Occipital lobe (tissue), 2 donors: ENCODE data around the gene LRRC4. TPM values are rescaled to one million over a fixed set of nuclear protein-coding genes. Genes with fewer than 3 reads are reported as not detected.
A peak's percentile ranks its signal among the peaks of the same experiment; 100 is the strongest.

ENCODE experiments used
- DNase-seq: peaks from one replicate; lab custom pipeline; 2025; lab: John Stamatoyannopoulos, UW
- total RNA-seq: library from RNA; depleted of rRNA; stranded (reverse); fragments of >200 nt; gene quantifications from one replicate; pipeline ENCODE4 v1.2.3, GENCODE V29; 2014

Gene LRRC4
- total RNA-seq, result 18.4 TPM

DNA sequence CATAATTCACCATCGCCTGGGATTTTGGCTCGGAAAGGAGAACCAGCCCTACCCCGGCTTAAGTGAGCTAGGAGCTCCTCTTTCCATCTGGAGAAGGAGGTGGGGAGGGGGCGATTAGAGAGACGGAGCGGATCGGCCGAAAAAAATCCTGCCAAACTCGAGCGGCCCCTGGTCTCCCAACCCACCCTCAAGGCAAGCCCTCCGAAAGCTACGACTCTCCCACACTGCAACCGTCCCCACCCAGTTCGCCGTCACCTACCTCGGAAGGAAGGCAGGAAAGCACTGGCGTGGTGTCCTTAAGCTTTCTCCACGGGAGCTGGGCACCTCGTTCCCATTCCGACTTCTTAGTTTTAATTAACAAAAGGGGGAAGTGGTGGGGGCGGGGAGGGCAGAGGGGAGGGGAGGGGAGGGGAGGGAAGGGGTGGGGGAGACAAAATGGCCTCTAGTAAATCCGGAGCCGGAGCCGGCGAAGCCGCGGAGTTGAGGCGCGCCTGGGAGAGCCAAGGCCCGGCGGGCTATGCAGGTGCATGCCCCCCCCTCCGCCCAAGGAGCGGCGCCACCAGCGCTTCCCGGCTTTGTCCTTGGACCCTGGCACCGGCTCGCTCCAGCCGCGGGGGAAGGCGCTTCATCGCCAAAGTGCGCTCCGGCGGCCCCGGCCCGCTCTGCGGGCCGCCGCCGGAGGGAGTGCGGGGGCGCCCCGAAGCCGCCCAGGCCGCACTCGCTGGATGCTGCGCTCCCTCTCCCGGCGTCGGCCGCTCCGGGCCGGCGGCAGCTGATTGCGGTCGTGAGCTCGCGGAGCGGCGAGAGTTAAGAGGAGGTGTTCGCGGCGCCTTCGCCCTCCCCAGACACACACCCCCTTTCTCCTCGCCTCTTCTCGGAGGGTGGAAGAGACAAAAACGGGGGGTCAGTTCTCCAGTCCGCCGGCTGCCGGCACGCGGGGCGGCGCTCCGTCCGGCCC, at the start of gene LRRC4:
TSS of gene LRRC4 (minus strand) at position 784 of the 958 bp plus-strand sequence. CDS start 797 bp downstream, outside the sequence.
- DNase-seq, result no peak

DNA sequence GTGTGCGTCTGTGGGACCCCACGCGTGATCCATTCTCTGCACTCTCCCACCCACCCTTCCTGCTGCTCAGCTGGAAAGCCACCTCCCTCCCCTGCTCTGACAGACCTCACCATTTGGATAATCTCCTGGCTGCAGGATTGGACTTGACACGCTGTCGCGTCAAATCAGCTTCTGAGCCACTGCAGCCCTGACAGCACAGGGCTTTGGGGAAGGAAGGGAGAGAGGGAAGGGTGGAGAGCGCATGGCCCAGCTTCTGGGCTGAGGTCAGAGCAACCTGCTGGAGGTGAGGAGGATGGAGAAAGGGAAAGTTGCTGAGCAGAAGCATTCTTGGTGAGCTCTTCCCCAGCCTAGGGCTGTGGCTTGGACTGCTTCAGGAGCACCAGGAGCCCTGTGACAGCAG, 48.9 kb upstream of the LRRC4 start:
- no peak for DNase-seq

GRCh38 chr7:128078309-128078708, 47.1 kb upstream of the LRRC4 start:
- DNase-seq, result no peak

GRCh38 chr7:128076796-128077271, 45.6 kb upstream of the LRRC4 start:
- DNase-seq, result no peak

DNA sequence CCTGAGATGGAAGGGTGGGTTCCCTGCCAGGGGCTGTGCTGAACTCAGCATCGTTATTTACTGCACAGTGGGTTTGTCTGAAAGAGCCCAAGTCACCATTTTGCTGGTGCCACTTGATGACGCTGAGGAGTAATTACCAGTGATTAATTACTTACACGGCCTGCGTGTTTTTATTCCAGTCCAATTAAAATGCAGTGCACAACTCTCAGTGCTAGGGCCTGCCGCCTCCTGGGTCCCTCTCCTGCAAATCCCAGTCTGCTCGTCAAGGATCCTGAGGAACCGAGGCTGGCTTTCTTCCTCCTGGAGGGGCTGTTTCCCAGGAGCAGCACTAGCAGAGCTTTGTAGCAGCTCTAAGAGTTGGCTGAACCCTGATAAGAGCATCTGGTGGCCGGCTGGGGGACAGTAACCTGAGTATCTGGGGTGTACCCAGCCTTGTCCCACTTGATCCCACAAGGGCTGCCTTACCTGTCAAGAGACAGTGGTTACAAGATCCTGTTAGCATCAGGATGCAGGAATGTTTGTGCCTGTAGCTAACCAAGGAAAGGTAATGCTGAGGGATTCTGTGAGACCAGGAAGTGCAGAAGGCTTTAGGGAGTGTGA, 45.1 kb upstream of the LRRC4 start:
- DNase-seq, result no peak

DNA sequence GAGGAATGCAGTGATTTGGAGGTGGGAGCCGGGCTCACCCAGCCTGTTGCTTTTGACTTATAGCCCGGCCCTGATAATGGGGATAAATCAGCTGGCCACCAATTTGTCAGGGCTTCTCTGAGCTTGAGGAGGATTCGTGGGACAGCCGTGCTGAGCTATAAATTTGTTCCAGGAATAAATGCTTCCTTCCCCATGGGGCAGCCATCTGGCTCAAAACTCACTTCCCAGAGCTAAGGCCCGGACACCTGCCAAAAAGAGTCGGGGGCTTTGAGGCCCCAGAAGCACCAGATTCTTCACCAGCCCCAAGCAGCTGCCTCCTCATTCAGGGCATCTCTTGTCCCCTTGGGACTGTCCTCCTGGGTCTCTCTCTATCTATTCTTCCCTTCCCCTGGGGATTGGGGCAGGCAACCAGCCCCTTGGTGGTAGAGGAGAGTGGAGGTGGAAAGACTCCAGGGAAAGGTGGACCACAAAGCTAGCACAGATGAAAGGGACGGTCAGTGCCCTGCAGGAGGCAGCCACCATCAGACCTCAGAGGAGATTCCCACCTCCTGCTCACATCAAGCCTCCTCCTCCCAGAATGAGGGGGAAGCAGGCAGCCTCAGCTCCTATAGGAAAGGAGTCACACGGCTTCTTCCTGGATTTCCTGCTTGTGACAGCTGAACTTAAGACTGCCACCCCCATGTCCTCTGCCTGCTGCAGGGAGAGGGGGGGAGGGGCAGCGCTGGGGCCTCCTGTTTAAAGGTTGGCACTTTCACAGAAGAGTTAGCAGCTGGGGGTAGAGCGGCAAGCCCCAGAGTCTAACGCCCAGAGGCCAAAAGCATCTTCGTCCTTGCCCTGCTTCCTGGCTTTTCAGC, 44.2 kb upstream of the LRRC4 start:
- no peak for DNase-seq

DNA sequence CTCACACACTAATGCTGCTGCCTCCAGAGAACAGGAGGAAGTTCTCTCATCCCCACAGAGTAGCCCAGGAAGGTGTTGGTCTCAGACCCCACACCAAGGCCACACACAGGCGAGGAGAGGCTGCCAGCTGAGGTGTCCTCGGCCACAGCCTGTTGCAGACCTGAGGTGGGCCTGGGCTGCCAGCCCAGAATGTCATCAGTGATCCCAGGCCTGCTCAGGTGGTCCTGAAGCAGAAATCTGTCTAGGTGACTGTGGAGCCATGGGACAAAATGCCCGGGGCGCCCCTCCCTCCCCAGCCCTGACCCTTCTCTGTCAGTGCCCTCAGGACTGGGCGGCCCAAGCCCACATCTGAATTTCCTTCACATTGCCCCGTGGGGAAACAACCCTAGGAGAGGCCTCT, 43.5 kb upstream of the LRRC4 start:
- DNase-seq, result no peak

GRCh38 chr7:128074336-128074735, 43.1 kb upstream of the LRRC4 start:
- DNase-seq, result no peak

DNA sequence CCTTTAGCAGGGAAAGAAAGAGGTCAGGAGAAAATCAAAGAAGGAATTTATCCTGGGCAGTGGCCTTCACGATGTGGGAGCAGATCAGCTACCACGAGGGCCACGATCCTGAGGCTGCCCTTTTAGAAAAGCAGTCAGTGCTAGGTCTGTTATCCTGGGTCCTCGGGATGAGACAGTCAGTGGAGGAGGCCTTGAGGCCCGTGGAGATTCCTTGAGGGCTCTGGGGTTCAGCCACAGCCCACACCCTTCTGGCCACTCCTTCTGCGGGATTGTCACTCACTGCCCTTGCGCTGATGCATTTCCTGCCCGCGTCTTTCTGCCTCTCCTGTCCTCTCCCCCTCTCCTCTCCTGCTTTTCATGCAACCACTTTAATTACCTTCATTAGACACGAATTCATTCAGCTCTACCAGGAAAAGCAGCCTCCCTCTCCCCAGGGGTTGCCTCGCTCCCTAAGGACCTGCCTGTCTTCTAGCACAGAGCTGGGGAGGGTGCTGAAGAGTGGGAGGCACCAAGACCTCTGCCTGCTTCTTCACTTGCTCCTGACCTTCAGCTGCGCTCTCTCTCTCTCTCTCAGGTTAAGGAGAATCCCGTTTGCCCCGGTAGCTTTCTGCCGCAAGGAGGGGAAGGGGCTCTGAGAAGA, 42.6 kb upstream of the LRRC4 start:
- no peak for DNase-seq

- no peak for DNase-seq
Observed at GRCh38 chr7:128071801-128072200, 40.6 kb upstream of the LRRC4 start.

- no peak for DNase-seq
Observed at GRCh38 chr7:128071376-128071775, 40.1 kb upstream of the LRRC4 start.

DNA sequence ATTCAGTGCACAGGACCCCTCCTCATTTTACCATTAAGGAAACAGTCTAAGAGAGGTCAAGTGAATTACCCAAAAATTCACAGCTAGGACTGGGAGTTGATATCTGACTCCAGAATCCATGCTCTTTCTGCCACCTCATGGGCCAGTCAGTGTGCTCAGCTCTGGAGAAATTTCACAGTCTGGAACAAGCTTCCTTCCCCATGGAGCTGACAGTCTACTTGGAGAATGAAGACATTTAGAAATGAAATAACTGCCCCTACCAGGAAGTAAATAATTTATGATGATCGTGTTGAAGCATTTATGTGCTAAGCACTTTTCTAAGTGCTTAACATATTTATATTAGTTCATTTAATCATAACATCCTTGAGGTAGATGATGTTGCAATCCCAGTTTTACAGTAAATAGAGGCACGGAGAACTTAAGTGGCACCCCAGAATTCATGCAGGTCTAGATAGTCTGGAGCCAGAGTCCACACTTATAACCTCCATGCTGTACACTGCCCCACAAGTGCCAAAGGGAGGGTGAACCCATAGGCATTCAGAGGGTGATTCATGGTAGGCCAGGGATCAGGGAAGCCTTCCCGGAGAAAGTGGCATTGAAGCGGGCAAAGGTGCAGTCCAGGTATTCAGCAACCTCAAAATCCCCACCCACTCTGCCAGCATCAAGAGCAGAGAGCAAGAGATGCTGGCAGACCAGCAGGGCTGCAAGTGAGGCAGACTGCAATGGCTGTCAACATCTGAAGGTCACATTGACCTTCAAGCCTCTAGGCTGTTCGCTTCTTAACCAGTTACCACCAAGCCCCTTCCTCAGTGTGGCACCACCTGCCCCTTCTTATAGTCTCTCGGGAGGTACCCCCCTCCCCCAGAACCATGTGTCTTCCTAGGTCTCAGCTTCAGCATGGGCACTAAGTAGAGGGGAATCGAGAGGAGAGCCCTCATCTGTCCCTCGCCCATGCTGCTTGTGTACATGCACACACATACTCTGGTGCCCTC, 38.4 kb upstream of the LRRC4 start:
- DNase-seq, result no peak

DNA sequence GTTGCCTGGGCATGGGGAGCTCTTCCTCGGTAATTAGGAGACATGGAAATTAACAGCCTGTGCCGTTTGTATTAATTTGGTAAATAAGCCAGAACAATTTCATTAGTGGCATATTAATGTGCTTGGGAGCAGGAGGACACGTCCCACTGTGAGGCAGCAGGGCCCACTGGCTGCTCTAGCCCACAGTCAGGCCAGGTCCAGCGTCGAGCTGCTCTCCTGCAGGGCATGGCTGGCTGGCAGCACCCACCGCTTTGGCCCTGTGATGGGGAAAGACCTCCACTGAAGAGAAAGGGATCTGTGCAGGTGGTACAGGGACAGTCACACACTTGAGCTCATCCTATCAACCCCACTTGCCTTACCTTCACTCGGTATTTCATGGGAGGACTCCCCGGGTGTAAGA, 37.5 kb upstream of the LRRC4 start:
- no peak for DNase-seq

DNA sequence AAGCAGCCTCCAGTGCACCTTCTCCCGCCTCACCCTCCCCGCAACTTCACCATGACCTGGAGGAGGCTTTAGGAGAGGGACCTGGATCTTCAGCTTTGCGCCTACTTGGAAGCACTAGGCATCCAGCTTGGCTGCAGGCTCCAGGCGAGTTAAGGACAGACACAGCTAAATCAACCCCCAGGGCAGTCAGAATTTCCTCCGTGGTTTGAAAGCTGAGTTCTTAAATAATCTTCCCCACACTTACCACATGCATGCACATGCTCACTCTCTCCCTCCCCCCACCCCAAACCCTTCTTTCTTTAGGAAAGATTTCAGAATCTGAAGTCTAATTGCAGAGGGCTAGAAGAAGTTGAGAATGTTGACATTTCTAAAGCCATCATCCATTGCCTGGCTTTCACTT, 36.7 kb upstream of the LRRC4 start:
- DNase-seq, result no peak

DNA sequence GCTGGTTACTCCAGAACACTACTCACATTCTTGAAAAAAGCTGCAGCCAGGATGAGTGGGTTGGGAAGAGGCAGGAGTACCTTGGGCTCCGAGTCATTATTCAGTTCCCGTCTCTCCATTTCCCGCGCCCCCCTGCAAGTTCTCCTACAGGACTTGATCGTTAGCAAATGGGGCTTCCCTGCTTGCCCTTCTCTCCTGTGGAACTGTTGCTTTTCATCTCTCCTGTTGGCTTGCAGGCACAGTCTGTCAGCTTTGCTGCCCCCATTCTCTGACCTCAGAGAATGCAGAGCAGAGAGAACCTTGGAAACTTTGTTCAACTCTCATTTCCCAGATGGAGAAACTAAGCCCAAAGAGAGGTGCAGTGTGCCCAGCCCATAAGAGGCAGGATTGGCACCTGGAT, 35.6 kb upstream of the LRRC4 start:
- no peak for DNase-seq

DNA sequence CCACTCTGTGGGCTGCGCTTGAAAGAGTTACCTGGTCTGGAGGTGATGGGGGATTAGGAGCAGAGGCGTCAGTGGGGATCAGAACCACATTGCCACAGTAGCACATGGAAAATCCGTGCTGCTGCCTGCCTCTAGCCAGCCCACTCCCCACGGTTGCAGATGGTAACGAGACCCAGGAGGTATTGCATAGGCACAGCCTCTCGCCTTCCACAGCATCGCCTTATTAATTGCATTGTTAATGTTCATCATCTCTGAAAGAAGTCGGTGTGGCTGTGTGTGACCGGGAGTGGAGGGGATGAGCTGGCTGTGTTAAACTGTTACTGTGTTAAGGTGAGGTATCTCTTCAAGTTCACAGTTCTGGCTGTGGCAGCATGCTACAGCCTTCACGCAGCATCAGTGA, 35.2 kb upstream of the LRRC4 start:
- DNase-seq, result no peak

GRCh38 chr7:128065872-128066271, 34.6 kb upstream of the LRRC4 start:
- no peak for DNase-seq

DNA sequence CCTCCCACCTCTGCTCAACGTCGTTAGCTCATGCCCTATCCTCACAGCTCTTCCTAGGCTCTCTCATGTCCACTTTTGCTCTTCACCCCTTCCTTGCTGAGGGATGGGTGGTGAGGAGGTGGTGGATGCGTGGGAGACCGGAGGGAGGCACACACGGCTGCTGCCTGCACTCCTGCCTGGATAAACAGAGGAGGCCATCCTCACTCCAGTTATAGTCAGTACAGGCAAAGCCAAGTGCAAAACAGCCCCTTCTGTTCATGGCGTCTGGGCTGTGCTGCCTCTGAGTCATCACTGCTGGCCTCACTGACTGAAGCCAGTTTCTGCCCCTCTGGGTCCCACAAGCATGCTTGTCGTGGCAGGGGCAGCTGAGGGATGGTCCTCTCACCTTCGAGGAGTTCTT, 31.9 kb upstream of the LRRC4 start:
- peak; percentile 33 for DNase-seq

- DNase-seq, result no peak
Observed at GRCh38 chr7:128060018-128060417, 28.8 kb upstream of the LRRC4 start.
